ENCODE measurements around the gene LHFPL2. TPM values are rescaled to one million over a fixed set of nuclear protein-coding genes. Genes with fewer than 3 reads are reported as not detected.

Gene LHFPL2
- total RNA-seq, 1 donor from 2014 or later = 40.6 TPM

GRCh38 chr5:78487846-78488245 is 160.7 kb downstream of the LHFPL2 start:
- H3K36me3 ChIP-seq = peaks cover 28% of the 10 kb centered on the region
- intact Hi-C loops (cut with DNase I) = no loop called here
- H3K9me3 ChIP-seq = no peaks in the 10 kb centered on the region
- peaks cover 28% of the 10 kb centered on the region for H3K4me1 ChIP-seq
- TF ChIP-seq CTCF (IDR thresholded peaks at IDR 0.05) = no peak
- DNase-seq (no peak), ATAC-seq (no peak)
- no peaks in the 10 kb centered on the region for H3K27me3 ChIP-seq (ENCODE audit: low read depth)
- H3K27ac ChIP-seq = no peak overlapping the region
- H3K4me3 ChIP-seq = no peak overlapping the region

GRCh38 chr5:78486218-78486617 is 162.4 kb downstream of the LHFPL2 start:
- Histone ChIP-seq H3K27ac (no peak overlapping the region), H3K4me3 (no peak overlapping the region), H3K9me3 (no peaks in the 10 kb centered on the region), H3K27me3 (ENCODE audit: low read depth) (no peaks in the 10 kb centered on the region), H3K36me3 (peaks cover 32% of the 10 kb centered on the region), H3K4me1 (peaks cover 29% of the 10 kb centered on the region)
- no peak for DNase-seq
- intact Hi-C loops (cut with DNase I) = no loop called here
- ATAC-seq = no peak
- no peak for TF ChIP-seq CTCF (IDR thresholded peaks at IDR 0.05)

- TF ChIP-seq CTCF (IDR thresholded peaks at IDR 0.05) = no peak
- Histone ChIP-seq H3K27me3 (ENCODE audit: low read depth) (no peaks in the 10 kb centered on the region), H3K9me3 (no peaks in the 10 kb centered on the region), H3K4me1 (peaks cover 29% of the 10 kb centered on the region), H3K27ac (no peak overlapping the region), H3K36me3 (peaks cover 32% of the 10 kb centered on the region), H3K4me3 (no peak overlapping the region)
- DNase-seq (no peak), ATAC-seq (peak; percentile 86 to 90)
- intact Hi-C loops (cut with DNase I) = no loop called here
Observed at GRCh38 chr5:78483809-78484521, 164.6 kb downstream of the LHFPL2 start.

- DNase-seq = no peak
- intact Hi-C loops (cut with DNase I) = no loop called here
- Histone ChIP-seq H3K27me3 (ENCODE audit: low read depth) (no peaks in the 10 kb centered on the region), H3K36me3 (peaks cover 22% of the 10 kb centered on the region), H3K27ac (no peak overlapping the region), H3K9me3 (no peaks in the 10 kb centered on the region), H3K4me1 (peaks cover 29% of the 10 kb centered on the region), H3K4me3 (no peak overlapping the region)
- no peak for TF ChIP-seq CTCF (IDR thresholded peaks at IDR 0.05)
- ATAC-seq = peak in 1 of 2 donors; percentile 46
Observed at GRCh38 chr5:78482948-78483347, 165.6 kb downstream of the LHFPL2 start.

- no peak overlapping the region for H3K27ac ChIP-seq
- no peaks in the 10 kb centered on the region for H3K9me3 ChIP-seq
- ATAC-seq (no peak), DNase-seq (no peak)
- H3K36me3 ChIP-seq = peaks cover under 1% of the 10 kb centered on the region
- no peak overlapping the region for H3K4me3 ChIP-seq
- no peaks in the 10 kb centered on the region for H3K27me3 ChIP-seq (ENCODE audit: low read depth)
- intact Hi-C loops (cut with DNase I) = no loop called here
- no peak for TF ChIP-seq CTCF (IDR thresholded peaks at IDR 0.05)
- H3K4me1 ChIP-seq = no peaks in the 10 kb centered on the region
Observed at GRCh38 chr5:78476795-78477194, 171.8 kb downstream of the LHFPL2 start.
